GM18867 (cell line): Measurements from ENCODE around the gene SLC7A5.
"Not testable (repeated sequence)": the region's sequence is repeated elsewhere in the genome, so short reads cannot be mapped to it uniquely, and the experiment has no call there.

ENCODE experiments used
- ATAC-seq: cut with Tn5 transposase; IDR thresholded peaks from one replicate; pipeline ENCODE4 v1.9.1; 2021; ENCODE audit warnings: mild to moderate bottlenecking, moderate library complexity; ENCODE audit not compliant: unreplicated experiment

Gene SLC7A5

GRCh38 chr16:87835882-87836331 is 33.4 kb downstream of the SLC7A5 start:
- no peak for ATAC-seq

GRCh38 chr16:87834668-87835473 is 34.4 kb downstream of the SLC7A5 start:
- no peak for ATAC-seq

- no peak for ATAC-seq
These were observed 35.2 kb downstream of the SLC7A5 start for GRCh38 chr16:87834005-87834667.

GRCh38 chr16:87833548-87833947 is 35.8 kb downstream of the SLC7A5 start:
- no peak for ATAC-seq

- ATAC-seq = no peak
These were observed 36.4 kb downstream of the SLC7A5 start for GRCh38 chr16:87832741-87833502.

GRCh38 chr16:87832137-87832527 is 37.2 kb downstream of the SLC7A5 start:
- no peak for ATAC-seq

- ATAC-seq = no peak
These were observed 37.7 kb downstream of the SLC7A5 start for GRCh38 chr16:87831421-87832136.

- ATAC-seq = no peak
These were observed 38.5 kb downstream of the SLC7A5 start for GRCh38 chr16:87830673-87831420.

GRCh38 chr16:87829988-87830672 is 39.2 kb downstream of the SLC7A5 start:
- no peak for ATAC-seq

- no peak for ATAC-seq
These were observed 39.7 kb downstream of the SLC7A5 start for GRCh38 chr16:87829622-87829980.

- no peak for ATAC-seq
These were observed 40.2 kb downstream of the SLC7A5 start for GRCh38 chr16:87828907-87829621.

GRCh38 chr16:87828071-87828906 is 41.0 kb downstream of the SLC7A5 start:
- no peak for ATAC-seq

- not testable (repeated sequence) for ATAC-seq
These were observed 41.8 kb downstream of the SLC7A5 start for GRCh38 chr16:87827588-87827915.

- ATAC-seq = no peak
These were observed 42.3 kb downstream of the SLC7A5 start for GRCh38 chr16:87826798-87827587.

GRCh38 chr16:87826407-87826797 is 42.9 kb downstream of the SLC7A5 start:
- ATAC-seq = not testable (repeated sequence)

GRCh38 chr16:87825842-87826120 is 43.5 kb downstream of the SLC7A5 start:
- not testable (repeated sequence) for ATAC-seq

- no peak for ATAC-seq
These were observed 44.1 kb downstream of the SLC7A5 start for GRCh38 chr16:87824991-87825841.
